ENCODE results near the gene CD52.
"Not testable (repeated sequence)": the region's sequence is repeated elsewhere in the genome, so short reads cannot be mapped to it uniquely, and the experiment has no call there.

Gene CD52

GRCh38 chr1:26284597-26285347 is 33.0 kb upstream of the CD52 start:
- peak; percentile 20 for DNase-seq

GRCh38 chr1:26285366-26286063 is 32.2 kb upstream of the CD52 start:
- DNase-seq: no peak

GRCh38 chr1:26286064-26286416 is 31.7 kb upstream of the CD52 start:
- no peak for DNase-seq

GRCh38 chr1:26287033-26287711 is 30.6 kb upstream of the CD52 start:
- DNase-seq: no peak

GRCh38 chr1:26287811-26288210 is 29.9 kb upstream of the CD52 start:
- DNase-seq: no peak

GRCh38 chr1:26288311-26288941 is 29.3 kb upstream of the CD52 start:
- no peak for DNase-seq

- no peak for DNase-seq
These were observed 28.3 kb upstream of the CD52 start for GRCh38 chr1:26289158-26290059.

GRCh38 chr1:26290122-26290881 is 27.5 kb upstream of the CD52 start:
- DNase-seq: no peak

GRCh38 chr1:26290882-26291261 is 26.9 kb upstream of the CD52 start:
- no peak for DNase-seq

- no peak for DNase-seq
These were observed 26.3 kb upstream of the CD52 start for GRCh38 chr1:26291433-26291832.

- DNase-seq: no peak
These were observed 25.8 kb upstream of the CD52 start for GRCh38 chr1:26291939-26292338.

- DNase-seq: not testable (repeated sequence)
These were observed 25.0 kb upstream of the CD52 start for GRCh38 chr1:26292735-26293134.

GRCh38 chr1:26293911-26294463 is 23.8 kb upstream of the CD52 start:
- no peak for DNase-seq

- DNase-seq: no peak
These were observed 22.3 kb upstream of the CD52 start for GRCh38 chr1:26295194-26296138.

GRCh38 chr1:26296340-26297056 is 21.3 kb upstream of the CD52 start:
- DNase-seq: no peak

GRCh38 chr1:26297057-26297790 is 20.5 kb upstream of the CD52 start:
- no peak for DNase-seq

GRCh38 chr1:26297791-26298124 is 20.0 kb upstream of the CD52 start:
- DNase-seq: no peak

GRCh38 chr1:26300578-26301275 is 17.0 kb upstream of the CD52 start:
- DNase-seq: no peak

Data from midbrain (tissue), 1 donor.